Esophagus muscularis mucosa (tissue), 4 donors: ENCODE results near the gene FAM131B. TPM values are rescaled to one million over a fixed set of nuclear protein-coding genes. Genes with fewer than 3 reads are reported as not detected.

ENCODE experiments used
- DNase-seq: peaks from one replicate; pipeline ENCODE4 v3.0.0-alpha.2; 2017; ENCODE audit errors: extremely low spot score
- H3K27ac ChIP-seq, 4 donors: fragments of 200-600 bp; sonication (generic); replicated peaks in 1 of 4; 1 replicate in 3 of 4; 2 replicates in 1 of 4; pipeline ENCODE4 v1.5.1; 2016 to 2019; ENCODE audit warnings: mild to moderate bottlenecking in 1 of 4
- H3K27me3 ChIP-seq, 4 donors: fragments of 200-600 bp; sonication (generic); one replicate each; pipeline versions ENCODE4 v1.5.1 to v1.6.0; 2016 to 2019
- H3K36me3 ChIP-seq, 4 donors: fragments of 200-600 bp; sonication (generic); one replicate each; pipeline ENCODE4 v1.5.1; 2016 to 2019
- H3K4me1 ChIP-seq, 4 donors: fragments of 200-600 bp; sonication (generic); one replicate each; pipeline ENCODE4 v1.5.1; 2016 to 2019
- H3K4me3 ChIP-seq, 4 donors: fragments of 200-600 bp; sonication (generic); 1 replicate in 2 of 4; 2 replicates in 2 of 4; pipeline ENCODE4 v1.5.1; 2016 to 2019; ENCODE audit warnings: mild to moderate bottlenecking in 4 of 4, moderate library complexity in 1 of 4
- H3K9me3 ChIP-seq, 4 donors: fragments of 200-600 bp; sonication (generic); 1 replicate in 3 of 4; 2 replicates in 1 of 4; pipeline ENCODE4 v1.5.1; 2016 to 2019
- EP300 ChIP-seq: sonication (generic); formaldehyde crosslinking; IDR thresholded peaks from one replicate; pipeline ENCODE4 v1.6.1; 2017; ENCODE audit warnings: antibody characterized with exemption
- POLR2A ChIP-seq: fragments of 450-650 bp; IDR thresholded peaks from one replicate; pipeline ENCODE4 v1.6.1; 2017; ENCODE audit warnings: antibody characterized with exemption, moderate library complexity, mild to moderate bottlenecking, low read depth
- POLR2AphosphoS5 ChIP-seq, 2 donors: sonication (generic); formaldehyde crosslinking; IDR thresholded peaks; one replicate each; pipeline ENCODE4 v1.6.1; 2017; ENCODE audit warnings: antibody characterized with exemption in 2 of 2
- WGBS: methylation state at CpG from one replicate; pipeline ENCODE4 v1.1.5; 2018; 5-methylcytosine and 5-hydroxymethylcytosine counted together
- intact Hi-C: fragments of 100-400 bp; cut with DNase I; formaldehyde crosslinking; loops from one replicate; pipeline ENCODE4 v1.15.1; 2023
- total RNA-seq, 4 donors: library from RNA; depleted of rRNA; stranded (reverse); fragments of >200 nt; gene quantifications; one replicate each; pipeline versions ENCODE4 v1.1.0 to v1.2.1, GENCODE V29; 2016
- TF ChIP-seq, protein P1 (sequence below), 3 experiments: fragments of 200-600 bp in 2 of 3; fragments of 450-650 bp in 1 of 3; sonication (generic) in 2 of 3; IDR thresholded peaks; one replicate each; pipeline ENCODE4 v1.5.1; 2017 to 2019; ENCODE audit warnings: antibody characterized with exemption in 3 of 3, mild to moderate bottlenecking in 2 of 3, moderate library complexity in 1 of 3

Gene FAM131B
- total RNA-seq, 4 donors from 2014 or later, result 0.42 to 2.0 (median 1.3) TPM

DNA sequence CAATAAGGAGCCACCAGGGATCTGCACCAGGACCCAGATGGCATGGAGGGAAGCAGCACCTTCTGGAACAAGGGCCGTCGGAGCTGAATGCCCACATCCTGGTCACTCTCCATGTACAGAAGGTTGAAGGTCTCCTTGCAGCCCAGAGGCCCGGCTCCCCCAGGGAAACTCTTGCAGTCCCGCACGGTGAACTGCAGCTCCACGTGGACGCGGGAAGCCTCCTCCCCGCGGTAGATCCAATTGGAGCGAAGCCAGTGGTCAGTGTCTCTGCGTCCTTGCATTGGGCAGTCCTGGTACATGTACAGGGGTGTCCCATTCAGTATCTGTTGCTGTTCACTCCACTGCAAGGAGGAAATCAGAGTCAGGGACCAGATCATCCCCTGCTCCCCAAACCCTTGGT, 38.8 kb upstream of the FAM131B start:
- H3K36me3 ChIP-seq, result no peaks in the 10 kb centered on the region
- 96% methylated on average over 4 of the region's 12 CpGs for WGBS
- no peak overlapping the region for H3K27ac ChIP-seq
- H3K4me1 ChIP-seq, result peaks cover 2 to 15% (median 8%) of the 10 kb centered on the region in 4 donors
- H3K9me3 ChIP-seq, result no peaks in the 10 kb centered on the region
- no peak for DNase-seq
- intact Hi-C loops, result no loop called here
- TF ChIP-seq POLR2AphosphoS5 (IDR thresholded peaks at IDR 0.05) (no peak), EP300 (no peak), POLR2A (no peak)
- TF ChIP-seq, protein P1, sequence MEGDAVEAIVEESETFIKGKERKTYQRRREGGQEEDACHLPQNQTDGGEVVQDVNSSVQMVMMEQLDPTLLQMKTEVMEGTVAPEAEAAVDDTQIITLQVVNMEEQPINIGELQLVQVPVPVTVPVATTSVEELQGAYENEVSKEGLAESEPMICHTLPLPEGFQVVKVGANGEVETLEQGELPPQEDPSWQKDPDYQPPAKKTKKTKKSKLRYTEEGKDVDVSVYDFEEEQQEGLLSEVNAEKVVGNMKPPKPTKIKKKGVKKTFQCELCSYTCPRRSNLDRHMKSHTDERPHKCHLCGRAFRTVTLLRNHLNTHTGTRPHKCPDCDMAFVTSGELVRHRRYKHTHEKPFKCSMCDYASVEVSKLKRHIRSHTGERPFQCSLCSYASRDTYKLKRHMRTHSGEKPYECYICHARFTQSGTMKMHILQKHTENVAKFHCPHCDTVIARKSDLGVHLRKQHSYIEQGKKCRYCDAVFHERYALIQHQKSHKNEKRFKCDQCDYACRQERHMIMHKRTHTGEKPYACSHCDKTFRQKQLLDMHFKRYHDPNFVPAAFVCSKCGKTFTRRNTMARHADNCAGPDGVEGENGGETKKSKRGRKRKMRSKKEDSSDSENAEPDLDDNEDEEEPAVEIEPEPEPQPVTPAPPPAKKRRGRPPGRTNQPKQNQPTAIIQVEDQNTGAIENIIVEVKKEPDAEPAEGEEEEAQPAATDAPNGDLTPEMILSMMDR (IDR thresholded peaks at IDR 0.05), result no peak
- H3K4me3 ChIP-seq, result no peak overlapping the region
- H3K27me3 ChIP-seq, result no peaks in the 10 kb centered on the region

DNA sequence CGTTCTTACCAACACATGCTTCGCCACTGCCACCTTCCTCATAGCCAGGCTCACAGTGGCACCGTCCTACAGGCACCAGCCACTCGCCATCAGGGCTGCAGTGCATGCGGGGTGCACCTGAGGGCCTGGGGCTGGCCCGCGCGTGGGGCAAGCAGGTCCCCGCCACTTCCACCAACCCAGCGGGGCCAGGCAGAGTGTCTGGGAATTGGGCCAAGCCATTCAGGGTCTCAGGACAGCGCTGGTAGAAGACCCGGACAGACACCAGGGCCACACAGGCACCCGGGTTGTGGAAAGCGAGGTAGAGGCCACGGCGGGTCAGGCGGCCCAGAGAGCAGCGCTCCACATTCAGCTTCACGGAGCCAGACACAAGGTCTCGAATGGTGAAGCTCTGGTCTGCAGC, 37.1 kb upstream of the FAM131B start:
- Histone ChIP-seq H3K36me3 (peaks cover 0 to 8% (median 0%) of the 10 kb centered on the region in 4 donors), H3K4me1 (peaks cover 9 to 18% (median 16%) of the 10 kb centered on the region in 4 donors), H3K27me3 (no peaks in the 10 kb centered on the region), H3K4me3 (no peak overlapping the region), H3K27ac (no peak overlapping the region), H3K9me3 (no peaks in the 10 kb centered on the region)
- no peak for DNase-seq
- intact Hi-C loops, result no loop called here
- TF ChIP-seq, protein P1 (IDR thresholded peaks at IDR 0.05), result no peak
- no peak for TF ChIP-seq POLR2AphosphoS5 (IDR thresholded peaks at IDR 0.05)
- TF ChIP-seq EP300, result no peak
- no peak for TF ChIP-seq POLR2A
- 95% methylated on average over 13 of the region's 20 CpGs for WGBS

DNA sequence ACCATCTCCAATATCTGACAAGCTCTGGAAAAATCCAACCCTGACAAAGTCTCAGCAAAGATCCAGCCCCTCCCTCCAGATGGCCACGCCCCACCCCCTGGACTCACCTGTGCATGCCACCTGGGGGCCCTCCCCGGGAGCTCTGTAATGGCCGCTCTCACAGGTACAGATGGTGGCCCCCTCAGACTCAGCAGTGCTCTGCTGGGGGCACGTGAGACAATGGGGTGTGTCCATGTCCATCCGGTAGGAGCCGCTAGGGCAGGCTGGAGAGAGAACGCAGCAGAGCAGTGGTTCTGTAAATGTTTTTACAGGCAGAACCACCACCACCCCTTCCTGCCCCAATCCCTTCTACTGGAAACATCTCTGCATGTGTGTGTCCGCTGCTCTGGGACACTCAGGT, 36.6 kb upstream of the FAM131B start:
- TF ChIP-seq EP300, result no peak
- TF ChIP-seq POLR2AphosphoS5 (IDR thresholded peaks at IDR 0.05), result no peak
- TF ChIP-seq, protein P1 (IDR thresholded peaks at IDR 0.05), result no peak
- no peak for TF ChIP-seq POLR2A
- Histone ChIP-seq H3K27ac (no peak overlapping the region), H3K9me3 (no peaks in the 10 kb centered on the region), H3K36me3 (peaks cover 0 to 8% (median 0%) of the 10 kb centered on the region in 4 donors), H3K27me3 (no peaks in the 10 kb centered on the region), H3K4me3 (no peak overlapping the region), H3K4me1 (peaks cover 10 to 19% (median 15%) of the 10 kb centered on the region in 4 donors)
- intact Hi-C loops, result no loop called here
- WGBS, result 100% methylated on average over 1 of the region's 8 CpGs
- DNase-seq, result no peak

DNA sequence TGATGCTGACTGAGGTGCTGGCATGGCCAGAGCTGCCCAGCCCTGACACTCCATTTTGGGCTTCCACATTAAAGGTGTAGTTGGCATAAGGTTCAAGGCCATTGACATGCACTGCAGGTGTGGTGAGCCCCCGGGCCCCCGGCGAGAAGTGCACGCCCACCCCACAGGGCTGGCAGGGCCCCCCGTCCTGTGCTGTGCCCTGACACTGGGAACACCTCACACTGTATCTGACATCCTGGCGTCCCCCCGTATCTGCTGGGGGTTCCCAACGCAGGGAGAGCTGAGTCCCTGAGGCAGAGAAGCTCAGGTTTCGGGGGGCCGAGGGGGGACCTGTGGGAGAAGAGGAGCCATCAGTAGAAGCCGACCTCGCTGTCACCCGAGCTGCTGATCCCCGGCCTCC, 36.1 kb upstream of the FAM131B start:
- 96% methylated on average over 5 of the region's 14 CpGs for WGBS
- TF ChIP-seq EP300 (no peak), POLR2A (no peak), POLR2AphosphoS5 (IDR thresholded peaks at IDR 0.05) (no peak)
- TF ChIP-seq, protein P1 (IDR thresholded peaks at IDR 0.05), result no peak
- Histone ChIP-seq H3K36me3 (peaks cover 0 to 8% (median 0%) of the 10 kb centered on the region in 4 donors), H3K27ac (no peak overlapping the region), H3K27me3 (no peaks in the 10 kb centered on the region), H3K9me3 (no peaks in the 10 kb centered on the region), H3K4me3 (no peak overlapping the region), H3K4me1 (peaks cover 14 to 25% (median 20%) of the 10 kb centered on the region in 4 donors)
- intact Hi-C loops, result no loop called here
- no peak for DNase-seq
